G401 (cell line): Measurements from ENCODE around the gene CSAG1. TPM values are rescaled to one million over a fixed set of nuclear protein-coding genes. Genes with fewer than 3 reads are reported as not detected.
"Not testable (repeated sequence)": the region's sequence is repeated elsewhere in the genome, so short reads cannot be mapped to it uniquely, and the experiment has no call there.

Experiments
- DNase-seq: peaks from one replicate; pipeline ENCODE4 v3.0.0-alpha.2; 2015; ENCODE audit warnings: low spot score
- in situ Hi-C: cut with HindIII; loops from 2 replicates; pipeline ENCODE4 v1.10.0; 2016; ENCODE audit warnings: low sequenced_read_pairs, mixed read lengths
- total RNA-seq: library from RNA; depleted of rRNA; stranded (reverse); fragments of >200 nt; shearing (Covaris generic); gene quantifications from 2 replicates; pipeline ENCODE4 v1.2.3, GENCODE V29; 2014; rRNA removed

Gene CSAG1
- total RNA-seq, 1 experiment from 2014 or later: not detected

DNA sequence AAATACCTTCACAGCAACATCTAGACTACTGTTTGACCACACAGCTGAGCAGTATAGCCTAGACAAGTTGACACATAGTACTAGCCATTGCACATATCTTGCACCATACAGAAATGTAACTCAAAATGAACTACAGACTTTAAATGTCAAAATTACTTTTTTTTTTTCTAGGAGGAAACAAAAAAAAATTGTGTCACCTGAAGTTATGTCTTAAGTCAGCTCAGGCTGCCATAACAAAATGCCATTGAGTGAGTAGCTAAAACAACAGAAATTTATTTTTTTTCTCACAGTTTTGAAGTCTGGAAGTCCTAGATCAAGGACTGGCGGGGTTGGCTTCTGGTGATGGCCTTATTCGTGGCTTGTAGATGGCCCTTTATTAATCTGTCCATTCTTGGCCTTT, 24.3 kb downstream of the CSAG1 start, which contains the start of gene CSAG2:
CSAG2 (minus strand) TSS at position 101 of the 400 bp plus-strand sequence. CDS start 161 bp downstream, outside the sequence.
- in situ Hi-C loops, DNase-seq: not testable (repeated sequence)

DNA sequence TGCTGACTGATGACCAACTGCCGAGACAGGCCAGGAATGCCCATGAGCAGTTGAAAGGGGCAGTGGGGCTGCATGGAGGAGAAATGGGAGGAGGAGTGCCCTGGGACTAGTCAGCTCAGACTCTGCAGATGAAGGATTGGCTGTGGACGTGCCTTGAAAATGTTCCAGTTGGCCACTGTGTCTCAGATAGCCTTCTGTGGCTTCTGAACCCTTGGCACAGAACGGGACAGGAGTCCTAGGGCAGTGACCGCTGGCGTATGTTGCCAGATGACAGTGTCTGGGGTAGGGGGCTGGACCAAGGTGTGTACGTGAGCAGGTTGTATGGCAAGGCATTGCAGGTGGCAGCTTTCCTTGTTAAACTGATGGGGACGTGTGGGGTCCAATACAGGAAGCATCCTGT, 27.0 kb downstream of the CSAG1 start:
- DNase-seq, in situ Hi-C loops: not testable (repeated sequence)

DNA sequence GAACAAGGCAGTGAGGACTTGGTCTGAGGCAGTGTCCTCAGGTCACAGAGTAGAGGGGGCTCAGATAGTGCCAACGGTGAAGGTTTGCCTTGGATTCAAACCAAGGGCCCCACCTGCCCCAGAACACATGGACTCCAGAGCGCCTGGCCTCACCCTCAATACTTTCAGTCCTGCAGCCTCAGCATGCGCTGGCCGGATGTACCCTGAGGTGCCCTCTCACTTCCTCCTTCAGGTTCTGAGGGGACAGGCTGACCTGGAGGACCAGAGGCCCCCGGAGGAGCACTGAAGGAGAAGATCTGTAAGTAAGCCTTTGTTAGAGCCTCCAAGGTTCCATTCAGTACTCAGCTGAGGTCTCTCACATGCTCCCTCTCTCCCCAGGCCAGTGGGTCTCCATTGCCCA, 33.1 kb downstream of the CSAG1 start:
- DNase-seq, in situ Hi-C loops: not testable (repeated sequence)

DNA sequence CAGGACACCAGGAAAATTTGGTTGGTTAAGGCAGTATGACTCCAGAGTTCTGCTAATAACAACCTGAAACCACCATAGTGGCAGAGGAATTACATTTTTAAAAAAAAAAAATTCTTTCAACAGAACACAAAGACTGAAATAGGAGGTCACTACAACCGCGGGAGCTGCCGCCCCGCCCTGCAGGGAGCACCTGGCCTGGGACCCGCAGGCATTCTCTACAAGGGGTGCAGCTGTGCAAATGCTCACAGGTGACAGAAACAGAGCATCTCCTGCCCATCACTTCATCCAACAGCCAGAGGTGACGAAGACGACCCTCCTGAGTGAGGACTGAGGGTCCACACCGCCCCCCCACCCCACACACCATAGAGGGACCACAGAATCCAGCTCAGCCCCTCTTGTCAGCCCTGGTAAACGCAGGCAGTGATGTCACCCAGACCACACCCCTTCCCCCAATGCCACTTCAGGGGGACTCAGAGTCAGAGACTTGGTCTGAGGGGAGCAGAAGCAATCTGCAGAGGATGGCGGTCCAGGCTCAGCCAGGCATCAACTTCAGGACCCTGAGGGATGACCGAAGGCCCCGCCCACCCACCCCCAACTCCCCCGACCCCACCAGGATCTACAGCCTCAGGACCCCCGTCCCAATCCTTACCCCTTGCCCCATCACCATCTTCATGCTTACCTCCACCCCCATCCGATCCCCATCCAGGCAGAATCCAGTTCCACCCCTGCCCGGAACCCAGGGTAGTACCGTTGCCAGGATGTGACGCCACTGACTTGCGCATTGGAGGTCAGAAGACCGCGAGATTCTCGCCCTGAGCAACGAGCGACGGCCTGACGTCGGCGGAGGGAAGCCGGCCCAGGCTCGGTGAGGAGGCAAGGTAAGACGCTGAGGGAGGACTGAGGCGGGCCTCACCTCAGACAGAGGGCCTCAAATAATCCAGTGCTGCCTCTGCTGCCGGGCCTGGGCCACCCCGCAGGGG, 35.3 kb downstream of the CSAG1 start, which contains the start of gene MAGEA3:
MAGEA3 (plus strand) TSS at position 843 of the 980 bp plus-strand sequence. CDS start 2,039 bp downstream, outside the sequence.
- DNase-seq, in situ Hi-C loops: not testable (repeated sequence)

DNA sequence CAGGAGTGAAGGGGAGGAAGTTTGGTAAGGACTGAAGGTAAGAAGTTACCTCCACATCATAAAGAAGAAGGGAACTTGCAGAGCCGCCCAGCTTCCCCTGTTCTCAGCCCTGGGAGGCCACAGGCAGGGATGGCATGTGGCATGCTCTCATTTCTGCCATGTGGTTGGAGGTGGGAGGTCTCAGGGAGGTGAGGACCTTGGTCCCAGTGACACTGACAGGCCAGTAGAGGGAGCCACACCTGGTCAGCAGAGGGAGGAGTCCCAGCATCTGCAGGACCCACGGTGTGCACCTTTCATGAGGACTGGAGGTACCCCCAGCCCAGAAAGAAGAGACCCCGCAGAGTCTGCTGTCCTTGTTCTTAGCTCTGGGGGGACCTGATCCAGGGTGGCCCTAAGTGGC, 52.5 kb downstream of the CSAG1 start:
- DNase-seq, in situ Hi-C loops: not testable (repeated sequence)

Other genes with a start within 250 kb of the CSAG1 start
- not detected in 2 replicates for gene GABRQ, start 95.8 kb downstream of the CSAG1 start, total RNA-seq
- not detected in 2 replicates for gene MAGEA3, start 34.9 kb downstream of the CSAG1 start, total RNA-seq
- gene CSAG2, start 24.4 kb downstream of the CSAG1 start, total RNA-seq: not detected in 2 replicates
- gene MAGEA2B, start 19.1 kb downstream of the CSAG1 start, total RNA-seq: not detected in 2 replicates
- gene MAGEA12, start within 50 bp of the CSAG1 start, total RNA-seq: not detected in 2 replicates
- gene MAGEA2, start 20.1 kb upstream of the CSAG1 start, total RNA-seq: not detected in 2 replicates
- not detected in 2 replicates for gene CSAG3, start 25.5 kb upstream of the CSAG1 start, total RNA-seq
- 0.37 TPM in 1 of 2 replicates, not detected in the other for gene MAGEA6, start 36.0 kb upstream of the CSAG1 start, total RNA-seq
- 54.3 and 74.9 TPM in 2 replicates for gene CETN2, start 97.0 kb upstream of the CSAG1 start, total RNA-seq
- gene NSDHL, start 97.3 kb upstream of the CSAG1 start, total RNA-seq: 30.1 and 31.2 TPM in 2 replicates
- 0.43 TPM in 1 of 2 replicates, not detected in the other for gene ZNF185, start 164.3 kb upstream of the CSAG1 start, total RNA-seq